ENCODE results near the gene KRTAP9-1. TPM values are rescaled to one million over a fixed set of nuclear protein-coding genes. Genes with fewer than 3 reads are reported as not detected.
"Not testable (repeated sequence)": the region's sequence is repeated elsewhere in the genome, so short reads cannot be mapped to it uniquely, and the experiment has no call there.

Gene KRTAP9-1
- total RNA-seq (not detected), polyA plus RNA-seq (not detected)
- long read RNA-seq, donor 1: 0 reads
- long read RNA-seq, donor 2: 0 reads

GRCh38 chr17:41189837-41190318 lies at the start of gene KRTAP9-1:
KRTAP9-1 (plus strand) TSS chr17:41189887; CDS start chr17:41189887, 0 bp downstream.
- H3K4me1 ChIP-seq; intact Hi-C loops (cut with DNase I; ENCODE audit: low total_unique reads); H3K9me3 ChIP-seq; DNase-seq; H3K27ac ChIP-seq; H3K36me3 ChIP-seq; H3K4me3 ChIP-seq: not testable (repeated sequence)
- WGBS, 5 donors: 79 to 92% (median 86%) methylated on average over 1 of the region's 1 CpG
- peaks cover 0 to 17% (median 0%) of the 10 kb centered on the region in 7 donors for H3K27me3 ChIP-seq (replicated peaks in 1 of 7)

- TF ChIP-seq POLR2A (IDR thresholded peaks at IDR 0.05) (no peak), CTCF (IDR thresholded peaks at IDR 0.05 in 8 of 11, conservative IDR thresholded peaks at IDR 0.05 in 3 of 11) (no peak), POLR2AphosphoS5 (IDR thresholded peaks at IDR 0.05) (no peak)
- H3K27me3 ChIP-seq (replicated peaks in 1 of 7): peaks cover 0 to 7% (median 0%) of the 10 kb centered on the region in 7 donors
- WGBS, 5 donors: 83 to 92% (median 86%) methylated on average over 6 of the region's 6 CpGs
- intact Hi-C loops (cut with DNase I; ENCODE audit: low total_unique reads): no loop called here
- DNase-seq: no peak
- H3K36me3 ChIP-seq: no peaks in the 10 kb centered on the region
- H3K4me3 ChIP-seq: no peak within 1 kb of the TSS
- H3K9me3 ChIP-seq: peaks cover 0 to 49% (median 35%) of the 10 kb centered on the region in 8 donors
- H3K4me1 ChIP-seq: no peaks in the 10 kb centered on the region
- no peak within 1 kb of the TSS for H3K27ac ChIP-seq
Observed at GRCh38 chr17:41140360-41141131, 49.1 kb upstream of the KRTAP9-1 start, which contains the start of gene KRTAP4-6. KRTAP4-6 (minus strand) TSS chr17:41140544; CDS start chr17:41140487, 57 bp downstream.

- no peak overlapping the region for H3K4me3 ChIP-seq
- intact Hi-C loops (cut with DNase I; ENCODE audit: low total_unique reads): no loop called here
- H3K27ac ChIP-seq: no peak overlapping the region
- H3K4me1 ChIP-seq: no peaks in the 10 kb centered on the region
- peaks cover 0 to 49% (median 35%) of the 10 kb centered on the region in 8 donors for H3K9me3 ChIP-seq
- no peaks in the 10 kb centered on the region for H3K36me3 ChIP-seq
- no peak for TF ChIP-seq POLR2AphosphoS5 (IDR thresholded peaks at IDR 0.05)
- no peak for TF ChIP-seq CTCF (IDR thresholded peaks at IDR 0.05 in 8 of 11, conservative IDR thresholded peaks at IDR 0.05 in 3 of 11)
- no peak for TF ChIP-seq POLR2A (IDR thresholded peaks at IDR 0.05)
- DNase-seq: no peak
- peaks cover 0 to 7% (median 0%) of the 10 kb centered on the region in 7 donors for H3K27me3 ChIP-seq (replicated peaks in 1 of 7)
Observed at GRCh38 chr17:41141361-41141760, 48.3 kb upstream of the KRTAP9-1 start.

- intact Hi-C loops (cut with DNase I; ENCODE audit: low total_unique reads): no loop called here
- WGBS, 5 donors: 79 to 95% (median 95%) methylated on average over 1 of the region's 1 CpG
Observed at GRCh38 chr17:41144846-41145245, 44.8 kb upstream of the KRTAP9-1 start.

More at GRCh38 chr17:41144846-41145245, 44.8 kb upstream of the KRTAP9-1 start:
- H3K36me3 ChIP-seq: no peaks in the 10 kb centered on the region
- no peak for DNase-seq
- no peak overlapping the region for H3K4me3 ChIP-seq
- H3K27me3 ChIP-seq (replicated peaks in 1 of 7): peaks cover 0 to 7% (median 0%) of the 10 kb centered on the region in 7 donors
- H3K27ac ChIP-seq: no peak overlapping the region
- H3K4me1 ChIP-seq: no peaks in the 10 kb centered on the region
- H3K9me3 ChIP-seq: peaks cover 0 to 45% (median 30%) of the 10 kb centered on the region in 8 donors
- TF ChIP-seq POLR2A (IDR thresholded peaks at IDR 0.05) (no peak), POLR2AphosphoS5 (IDR thresholded peaks at IDR 0.05) (no peak), CTCF (IDR thresholded peaks at IDR 0.05 in 8 of 11, conservative IDR thresholded peaks at IDR 0.05 in 3 of 11) (no peak)
